H9 (cell line): ENCODE results near the gene ELOA. TPM values are rescaled to one million over a fixed set of nuclear protein-coding genes. Genes with fewer than 3 reads are reported as not detected.

Experiments used
- DNase-seq: peaks from one replicate; pipeline ENCODE4 v3.0.0-alpha.2; 2017
- H2AFZ ChIP-seq: one replicate; pipeline ENCODE4 v1.6.1; 2013; ENCODE audit warnings: mild to moderate bottlenecking, low read length, control low read depth, moderate library complexity
- H2AK5ac ChIP-seq: 2 replicates; pipeline ENCODE4 v1.6.1; 2013; ENCODE audit warnings: low read length, control low read depth, mixed read lengths; ENCODE audit not compliant: insufficient read length
- H2BK120ac ChIP-seq: one replicate; pipeline ENCODE4 v1.6.1; 2013; ENCODE audit warnings: low read depth, mild to moderate bottlenecking, low read length, control low read depth, inconsistent platforms; ENCODE audit not compliant: poor library complexity, severe bottlenecking
- H2BK12ac ChIP-seq: 2 replicates; pipeline ENCODE4 v1.6.1; 2013; ENCODE audit warnings: low read length, control low read depth, mixed read lengths, low read depth; ENCODE audit not compliant: insufficient read length
- H2BK15ac ChIP-seq: 2 replicates; pipeline ENCODE4 v1.6.1; 2013; ENCODE audit warnings: low read depth, low read length, control low read depth
- H2BK20ac ChIP-seq: one replicate; pipeline ENCODE4 v1.6.1; 2013; ENCODE audit warnings: low read depth, mild to moderate bottlenecking, low read length, control low read depth, inconsistent platforms; ENCODE audit not compliant: poor library complexity, severe bottlenecking
- H2BK5ac ChIP-seq: 2 replicates; pipeline ENCODE4 v1.6.1; 2013; ENCODE audit warnings: low read length, control low read depth, mixed read lengths; ENCODE audit not compliant: insufficient read length
- H3K14ac ChIP-seq: 2 replicates; pipeline ENCODE4 v1.6.1; 2013; ENCODE audit warnings: low read length, control low read depth; ENCODE audit not compliant: insufficient read depth
- H3K18ac ChIP-seq: 2 replicates; pipeline ENCODE4 v1.6.1; 2013; ENCODE audit warnings: low read depth, mild to moderate bottlenecking, mixed read lengths, low read length, control low read depth; ENCODE audit not compliant: insufficient read length
- H3K23ac ChIP-seq: 2 replicates; pipeline ENCODE4 v1.6.1; 2013; ENCODE audit warnings: low read length, control low read depth, mixed read lengths, low read depth; ENCODE audit not compliant: insufficient read length
- H3K23me2 ChIP-seq: 2 replicates; pipeline ENCODE4 v1.6.1; 2013; ENCODE audit warnings: low read depth, mild to moderate bottlenecking, mixed read lengths, low read length, control low read depth; ENCODE audit not compliant: insufficient read length, poor library complexity, severe bottlenecking
- H3K27ac ChIP-seq: 2 replicates; pipeline ENCODE4 v1.5.1; 2013; ENCODE audit warnings: low read length, control low read depth, mixed read lengths, low read depth; ENCODE audit not compliant: insufficient read length
- H3K27me3 ChIP-seq: 2 replicates; pipeline ENCODE4 v1.6.1; 2013; ENCODE audit warnings: low read length, control low read depth, inconsistent platforms; ENCODE audit not compliant: insufficient read depth
- H3K4ac ChIP-seq: 2 replicates; pipeline ENCODE4 v1.6.1; 2013; ENCODE audit warnings: low read depth, mild to moderate bottlenecking, control low read depth, inconsistent platforms, low read length, moderate library complexity
- H3K4me1 ChIP-seq: 2 replicates; pipeline ENCODE4 v1.6.1; 2013; ENCODE audit warnings: low read length, control low read depth, inconsistent platforms; ENCODE audit not compliant: insufficient read depth
- H3K4me2 ChIP-seq: 2 replicates; pipeline ENCODE4 v1.6.1; 2013; ENCODE audit warnings: low read length, control low read depth, mixed read lengths; ENCODE audit not compliant: insufficient read length, insufficient read depth
- H3K56ac ChIP-seq: 2 replicates; pipeline ENCODE4 v1.6.1; 2013; ENCODE audit warnings: low read depth, mild to moderate bottlenecking, mixed read lengths, low read length, control low read depth; ENCODE audit not compliant: insufficient read length
- H3K79me1 ChIP-seq: 2 replicates; pipeline ENCODE4 v1.6.1; 2013; ENCODE audit warnings: low read depth, mild to moderate bottlenecking, moderate library complexity, low read length, control low read depth, inconsistent platforms; ENCODE audit not compliant: insufficient read depth, poor library complexity, severe bottlenecking
- H3K79me2 ChIP-seq: 2 replicates; pipeline ENCODE4 v1.6.1; 2013; ENCODE audit warnings: low read length, control low read depth, inconsistent platforms; ENCODE audit not compliant: insufficient read depth
- H3K9ac ChIP-seq: 2 replicates; pipeline ENCODE4 v1.6.1; 2013; ENCODE audit warnings: low read length, control low read depth, mixed read lengths; ENCODE audit not compliant: insufficient read length; ENCODE audit errors: extremely low read depth
- H3K9me3 ChIP-seq: one replicate; pipeline ENCODE4 v1.6.1; 2013; ENCODE audit warnings: low read depth, low read length, inconsistent platforms; ENCODE audit not compliant: control insufficient read depth
- H3T11ph ChIP-seq: one replicate; pipeline ENCODE4 v1.6.1; 2013; ENCODE audit warnings: mild to moderate bottlenecking, low read length, control low read depth, inconsistent platforms
- H4K20me1 ChIP-seq: one replicate; pipeline ENCODE4 v1.6.1; 2013; ENCODE audit not compliant: control insufficient read depth, insufficient read length, insufficient read depth
- H4K5ac ChIP-seq: 2 replicates; pipeline ENCODE4 v1.6.1; 2013; ENCODE audit warnings: low read depth, mild to moderate bottlenecking, mixed read lengths, low read length, control low read depth; ENCODE audit not compliant: insufficient read length
- H4K8ac ChIP-seq: replicated peaks from 2 replicates; pipeline ENCODE4 v1.6.1; 2013; ENCODE audit warnings: low read length, control low read depth, mixed read lengths, low read depth; ENCODE audit not compliant: insufficient read length
- H4K91ac ChIP-seq: 2 replicates; pipeline ENCODE4 v1.6.1; 2013; ENCODE audit warnings: low read depth, mild to moderate bottlenecking, moderate library complexity, mixed read lengths, low read length, control low read depth; ENCODE audit not compliant: insufficient read length
- H3K27ac Mint-ChIP-seq, 3 experiments: 2 replicates in 2 of 3; 3 replicates in 1 of 3; pipeline ENCODE4 v1.8.0; 2020 to 2021; ENCODE audit warnings: mixed read lengths in 3 of 3, mild to moderate bottlenecking in 1 of 3, moderate library complexity in 1 of 3
- H3K27me3 Mint-ChIP-seq: 2 replicates; pipeline ENCODE4 v1.8.0; 2021; ENCODE audit warnings: low read depth, mild to moderate bottlenecking, moderate library complexity, mixed read lengths
- H3K36me3 Mint-ChIP-seq, 3 experiments: 2 replicates in 2 of 3; 3 replicates in 1 of 3; pipeline ENCODE4 v1.8.0; 2020 to 2021; ENCODE audit warnings: low read depth in 3 of 3, mixed read lengths in 3 of 3; ENCODE audit not compliant: insufficient read depth in 1 of 3
- H3K4me1 Mint-ChIP-seq, 2 experiments: 2 replicates each; pipeline ENCODE4 v1.8.0; 2020; ENCODE audit warnings: mixed read lengths in 2 of 2
- H3K4me3 Mint-ChIP-seq, 2 experiments: 2 replicates in 1 of 2; 3 replicates in 1 of 2; pipeline ENCODE4 v1.8.0; 2020 to 2021; ENCODE audit warnings: mild to moderate bottlenecking in 2 of 2, mixed read lengths in 2 of 2, moderate library complexity in 1 of 2
- H3K9me3 Mint-ChIP-seq, 2 experiments: 2 replicates in 1 of 2; 3 replicates in 1 of 2; pipeline ENCODE4 v1.8.0; 2020; ENCODE audit warnings: mild to moderate bottlenecking in 2 of 2, mixed read lengths in 2 of 2, moderate library complexity in 1 of 2
- WGBS: extraction: QIAGEN DNeasy Blood & Tissue Kit; methylation state at CpG from one replicate; pipeline ENCODE4 v1.1.7; 2013; ENCODE audit warnings: missing lambda C conversion rate, low lambda C conversion rate, mixed read lengths; ENCODE audit not compliant: insufficient read length; ENCODE audit errors: extremely low coverage; 5-methylcytosine and 5-hydroxymethylcytosine counted together
- total RNA-seq: library from RNA; stranded (reverse); gene quantifications from 2 replicates; pipeline ENCODE4 v1.2.1, GENCODE V29; 2021
- TF ChIP-seq, protein P1 (sequence below): fragments of 200-600 bp; sonication (generic); conservative IDR thresholded peaks from 3 replicates; pipeline ENCODE4 v1.8.0; 2021; ENCODE audit warnings: antibody characterized with exemption, mild to moderate bottlenecking

The ELOA gene
- total RNA-seq, 1 experiment from 2014 or later: 66.2 TPM

DNA sequence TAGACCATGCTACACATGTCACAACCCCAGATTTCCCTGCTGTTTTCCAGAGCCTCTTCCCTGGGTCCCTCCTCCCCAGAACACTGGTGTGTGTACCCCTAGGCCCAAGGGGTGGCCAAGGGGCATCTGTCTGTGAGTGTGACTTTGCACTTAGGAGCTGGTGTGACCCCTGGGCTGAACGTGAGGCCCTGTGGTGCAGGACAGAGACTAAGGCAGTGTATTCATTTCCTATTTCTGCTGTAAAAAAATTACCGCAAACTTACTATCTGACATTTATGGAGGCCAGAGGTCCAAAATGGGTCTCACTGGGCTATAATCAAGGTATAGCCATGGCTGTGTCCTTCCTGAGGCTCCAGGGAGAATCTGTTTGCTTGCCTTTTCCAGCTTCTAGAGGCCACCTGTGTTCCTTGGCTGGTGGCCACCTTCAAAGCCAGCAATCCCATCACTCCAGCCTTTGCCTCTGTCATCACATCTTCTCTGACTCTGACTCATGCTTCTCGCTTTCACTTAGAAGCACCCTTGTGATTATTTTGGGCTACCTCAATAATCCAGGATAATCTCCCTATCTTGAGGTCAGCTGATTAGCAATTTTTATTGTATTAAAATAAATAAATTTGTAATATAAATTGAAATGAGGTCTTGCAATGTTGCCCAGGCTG, 24.0 kb upstream of the ELOA start:
- no peak overlapping the region for H4K8ac ChIP-seq
- H3K9me3 ChIP-seq: no peaks in the 10 kb centered on the region
- H4K91ac ChIP-seq: no peak overlapping the region
- no peaks in the 10 kb centered on the region for H4K20me1 ChIP-seq
- Mint-ChIP-seq H3K27me3 (no peaks in the 10 kb centered on the region), H3K4me3 (no peak overlapping the region; a peak in 1 of 5 replicates), H3K36me3 (no peaks in the 10 kb centered on the region; a peak in 1 of 7 replicates), H3K4me1 (peaks cover 11 to 12% of the 10 kb centered on the region in 2 experiments), H3K9me3 (no peaks in the 10 kb centered on the region), H3K27ac (no peak overlapping the region)
- H3K27me3 ChIP-seq: no peaks in the 10 kb centered on the region
- WGBS: no CpG with 5 or more reads among the region's 3 CpGs
- no peak overlapping the region for H3K14ac ChIP-seq
- H2BK20ac ChIP-seq: no peak overlapping the region
- H3K23me2 ChIP-seq: no peaks in the 10 kb centered on the region
- H3K4me1 ChIP-seq: no peaks in the 10 kb centered on the region
- no peak overlapping the region for H3K4me2 ChIP-seq
- H3K18ac ChIP-seq: no peak overlapping the region
- H3K56ac ChIP-seq: no peak overlapping the region
- no peak overlapping the region for H3K9ac ChIP-seq
- no peak overlapping the region for H2BK15ac ChIP-seq
- H2BK12ac ChIP-seq: no peak overlapping the region
- no peak overlapping the region for H4K5ac ChIP-seq
- no peak for DNase-seq
- H3K27ac ChIP-seq: no peak overlapping the region
- TF ChIP-seq, protein P1, sequence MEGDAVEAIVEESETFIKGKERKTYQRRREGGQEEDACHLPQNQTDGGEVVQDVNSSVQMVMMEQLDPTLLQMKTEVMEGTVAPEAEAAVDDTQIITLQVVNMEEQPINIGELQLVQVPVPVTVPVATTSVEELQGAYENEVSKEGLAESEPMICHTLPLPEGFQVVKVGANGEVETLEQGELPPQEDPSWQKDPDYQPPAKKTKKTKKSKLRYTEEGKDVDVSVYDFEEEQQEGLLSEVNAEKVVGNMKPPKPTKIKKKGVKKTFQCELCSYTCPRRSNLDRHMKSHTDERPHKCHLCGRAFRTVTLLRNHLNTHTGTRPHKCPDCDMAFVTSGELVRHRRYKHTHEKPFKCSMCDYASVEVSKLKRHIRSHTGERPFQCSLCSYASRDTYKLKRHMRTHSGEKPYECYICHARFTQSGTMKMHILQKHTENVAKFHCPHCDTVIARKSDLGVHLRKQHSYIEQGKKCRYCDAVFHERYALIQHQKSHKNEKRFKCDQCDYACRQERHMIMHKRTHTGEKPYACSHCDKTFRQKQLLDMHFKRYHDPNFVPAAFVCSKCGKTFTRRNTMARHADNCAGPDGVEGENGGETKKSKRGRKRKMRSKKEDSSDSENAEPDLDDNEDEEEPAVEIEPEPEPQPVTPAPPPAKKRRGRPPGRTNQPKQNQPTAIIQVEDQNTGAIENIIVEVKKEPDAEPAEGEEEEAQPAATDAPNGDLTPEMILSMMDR: no peak
- no peak overlapping the region for H2BK5ac ChIP-seq
- H3K79me1 ChIP-seq: peaks cover 3% of the 10 kb centered on the region
- no peak overlapping the region for H2BK120ac ChIP-seq
- no peak overlapping the region for H2AFZ ChIP-seq
- H3K4ac ChIP-seq: no peak overlapping the region
- no peak overlapping the region for H2AK5ac ChIP-seq
- no peak overlapping the region for H3T11ph ChIP-seq
- H3K23ac ChIP-seq: no peak overlapping the region
- 0 out of 2 replicates have a peak, but pooled peaks cover 1% of the 10 kb centered on the region for H3K79me2 ChIP-seq
